MM.1S (cell line): ENCODE data around the gene TLCD3A.

ENCODE experiments used
- EZH2 ChIP-seq: fragments of 300-600 bp; sonication (generic); optimal IDR thresholded peaks from 2 replicates; pipeline ENCODE3; 2017; ENCODE audit warnings: low read depth, mild to moderate bottlenecking, antibody characterized with exemption, low read length, mixed read lengths
- TF ChIP-seq, protein P1 (sequence below): fragments of 300-600 bp; sonication (generic); IDR thresholded peaks from 2 replicates; pipeline ENCODE4 v1.5.1; 2016; ENCODE audit warnings: antibody characterized with exemption, low read length, mixed read lengths

GRCh38 chr17:759964-760363, 27.6 kb downstream of the TLCD3A start:
- TF ChIP-seq, protein P1, sequence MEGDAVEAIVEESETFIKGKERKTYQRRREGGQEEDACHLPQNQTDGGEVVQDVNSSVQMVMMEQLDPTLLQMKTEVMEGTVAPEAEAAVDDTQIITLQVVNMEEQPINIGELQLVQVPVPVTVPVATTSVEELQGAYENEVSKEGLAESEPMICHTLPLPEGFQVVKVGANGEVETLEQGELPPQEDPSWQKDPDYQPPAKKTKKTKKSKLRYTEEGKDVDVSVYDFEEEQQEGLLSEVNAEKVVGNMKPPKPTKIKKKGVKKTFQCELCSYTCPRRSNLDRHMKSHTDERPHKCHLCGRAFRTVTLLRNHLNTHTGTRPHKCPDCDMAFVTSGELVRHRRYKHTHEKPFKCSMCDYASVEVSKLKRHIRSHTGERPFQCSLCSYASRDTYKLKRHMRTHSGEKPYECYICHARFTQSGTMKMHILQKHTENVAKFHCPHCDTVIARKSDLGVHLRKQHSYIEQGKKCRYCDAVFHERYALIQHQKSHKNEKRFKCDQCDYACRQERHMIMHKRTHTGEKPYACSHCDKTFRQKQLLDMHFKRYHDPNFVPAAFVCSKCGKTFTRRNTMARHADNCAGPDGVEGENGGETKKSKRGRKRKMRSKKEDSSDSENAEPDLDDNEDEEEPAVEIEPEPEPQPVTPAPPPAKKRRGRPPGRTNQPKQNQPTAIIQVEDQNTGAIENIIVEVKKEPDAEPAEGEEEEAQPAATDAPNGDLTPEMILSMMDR = no peak
- no peak for TF ChIP-seq EZH2
